PC-3 (cell line): ENCODE results near the gene CNST. TPM values are rescaled to one million over a fixed set of nuclear protein-coding genes. Genes with fewer than 3 reads are reported as not detected.

Source experiments
- ATAC-seq: fragments of 200-7000 bp; cut with Tn5 transposase; 2 replicates; pipeline ENCODE4 v1.9.1; 2020; ENCODE audit warnings: mild to moderate bottlenecking, moderate library complexity
- BruUV-seq: library from RNA; stranded (reverse); fragments of 400-500 nt; replicated peaks from 2 replicates; lab custom pipeline; 2021; lab: Mats Ljungman, UMichigan
- CTCF ChIA-PET: fragments of 300-600 bp; sonication (Branson Sonifier 250); formaldehyde crosslinking; loops from one replicate; lab custom pipeline; 2022; ENCODE audit warnings: antibody characterized with exemption; lab: Charles Lee
- POLR2A ChIA-PET: fragments of 300-600 bp; sonication (Branson Sonifier 250); formaldehyde crosslinking; loops from one replicate; lab custom pipeline; 2022; ENCODE audit warnings: antibody characterized with exemption; ENCODE audit not compliant: unreplicated experiment; lab: Charles Lee
- DNase-seq: peaks from one replicate; pipeline ENCODE4 v3.0.0-alpha.2; 2015
- H2AFZ ChIP-seq: fragments of 300-600 bp; sonication (generic); 2 replicates; pipeline ENCODE4 v1.6.0; 2016; ENCODE audit warnings: antibody characterized with exemption, low read length
- H3F3A ChIP-seq: fragments of 300-600 bp; sonication (generic); one replicate; pipeline ENCODE4 v1.6.0; 2017; ENCODE audit warnings: antibody characterized with exemption, low read length, control low read depth, mild to moderate bottlenecking; ENCODE audit not compliant: unreplicated experiment
- H3K27ac ChIP-seq: fragments of 300-600 bp; sonication (generic); 2 replicates; pipeline ENCODE4 v1.5.1; 2016; ENCODE audit warnings: mild to moderate bottlenecking, low read length
- H3K27me3 ChIP-seq: fragments of 300-600 bp; sonication (generic); 2 replicates; pipeline ENCODE4 v1.6.1; 2016; ENCODE audit warnings: low read length, mixed read lengths
- H3K36me3 ChIP-seq: fragments of 300-600 bp; sonication (generic); 2 replicates; pipeline ENCODE4 v1.6.1; 2016; ENCODE audit warnings: low read depth, mixed run types, low read length, mixed read lengths
- H3K4me1 ChIP-seq: fragments of 300-600 bp; sonication (generic); 2 replicates; pipeline ENCODE4 v1.5.1; 2016; ENCODE audit warnings: low read length; ENCODE audit not compliant: insufficient read depth
- H3K4me2 ChIP-seq: fragments of 300-600 bp; sonication (generic); 2 replicates; pipeline ENCODE4 v1.6.0; 2016; ENCODE audit warnings: low read length
- H3K4me3 ChIP-seq: fragments of 300-600 bp; sonication (generic); 2 replicates; pipeline ENCODE4 v1.5.1; 2016; ENCODE audit warnings: mild to moderate bottlenecking, low read length, mixed read lengths
- H3K79me2 ChIP-seq: fragments of 300-600 bp; sonication (generic); 2 replicates; pipeline ENCODE4 v1.6.1; 2017; ENCODE audit warnings: low read length, mixed read lengths
- H3K9ac ChIP-seq: fragments of 300-600 bp; sonication (generic); 2 replicates; pipeline ENCODE4 v1.6.0; 2016; ENCODE audit warnings: mild to moderate bottlenecking, low read length
- H3K9me2 ChIP-seq: fragments of 300-600 bp; sonication (generic); replicated peaks from 2 replicates; pipeline ENCODE4 v1.6.1; 2016; ENCODE audit warnings: mixed run types, low read length, mixed read lengths
- H3K9me3 ChIP-seq: fragments of 300-600 bp; sonication (generic); 2 replicates; pipeline ENCODE4 v1.6.1; 2016; ENCODE audit warnings: low read length, mixed read lengths
- H4K20me1 ChIP-seq: fragments of 300-600 bp; sonication (generic); 2 replicates; pipeline ENCODE4 v1.6.1; 2016; ENCODE audit warnings: low read length, mixed read lengths
- EZH2 ChIP-seq: fragments of 300-600 bp; sonication (generic); IDR thresholded peaks from one replicate; pipeline ENCODE4 v1.6.1; 2017; ENCODE audit warnings: antibody characterized with exemption, mild to moderate bottlenecking, low read length; ENCODE audit not compliant: unreplicated experiment
- EZH2phosphoT487 ChIP-seq: fragments of 300-600 bp; sonication (generic); IDR thresholded peaks from 2 replicates; pipeline ENCODE4 v1.6.1; 2018; ENCODE audit warnings: mild to moderate bottlenecking, antibody characterized with exemption, low read length, borderline replicate concordance
- intact Hi-C: fragments of 100-400 bp; cut with micrococcal nuclease; formaldehyde crosslinking; loops from 2 replicates; pipeline ENCODE4 v1.9.0; 2023
- total RNA-seq: library from RNA; depleted of rRNA; stranded (reverse); fragments of >200 nt; gene quantifications from 2 replicates; pipeline ENCODE4 v1.2.3, GENCODE V29; 2014
- TF ChIP-seq, protein P1 (sequence below): fragments of 300-600 bp; sonication (generic); conservative IDR thresholded peaks from 2 replicates; pipeline ENCODE4 v1.5.1; 2017; ENCODE audit warnings: antibody characterized with exemption, low read depth, mild to moderate bottlenecking, low read length

CNST gene
- total RNA-seq, 1 experiment from 2014 or later: 13.5 TPM

DNA sequence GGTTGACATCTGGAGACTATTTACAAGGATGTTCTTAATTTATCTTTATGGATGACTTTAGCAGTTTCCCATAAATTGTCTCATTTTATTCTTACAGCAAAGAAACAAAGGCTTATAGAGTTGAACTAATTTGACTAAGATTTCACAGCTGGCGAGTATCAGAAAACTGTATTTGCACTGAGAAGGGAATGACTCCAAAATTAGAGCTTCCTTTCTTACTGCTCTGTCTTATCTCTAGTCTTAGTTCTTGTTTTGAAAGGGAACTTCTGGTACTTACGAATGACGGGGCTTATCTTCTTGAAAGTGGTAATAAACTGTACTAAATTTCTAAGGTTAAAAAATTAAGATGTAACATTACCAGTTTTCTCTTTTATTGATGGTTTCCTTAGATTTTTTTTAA lies 13.6 kb downstream of the CNST start:
- intact Hi-C loops: no loop called here
- H3K4me3 ChIP-seq: no peak overlapping the region
- H3K4me2 ChIP-seq: no peak overlapping the region
- no peaks in the 10 kb centered on the region for H3K9me3 ChIP-seq
- H3K4me1 ChIP-seq: peaks cover 8% of the 10 kb centered on the region; the same call in 1 of the 2 replicates
- DNase-seq (no peak), ATAC-seq (no peak)
- no peaks in the 10 kb centered on the region for H3K27me3 ChIP-seq
- peaks cover 3% of the 10 kb centered on the region; the same call in 1 of the 2 replicates for H3K36me3 ChIP-seq
- no peak overlapping the region for H2AFZ ChIP-seq
- no peaks in the 10 kb centered on the region for H3F3A ChIP-seq
- TF ChIP-seq EZH2 (no peak), EZH2phosphoT487 (no peak)
- TF ChIP-seq, protein P1, sequence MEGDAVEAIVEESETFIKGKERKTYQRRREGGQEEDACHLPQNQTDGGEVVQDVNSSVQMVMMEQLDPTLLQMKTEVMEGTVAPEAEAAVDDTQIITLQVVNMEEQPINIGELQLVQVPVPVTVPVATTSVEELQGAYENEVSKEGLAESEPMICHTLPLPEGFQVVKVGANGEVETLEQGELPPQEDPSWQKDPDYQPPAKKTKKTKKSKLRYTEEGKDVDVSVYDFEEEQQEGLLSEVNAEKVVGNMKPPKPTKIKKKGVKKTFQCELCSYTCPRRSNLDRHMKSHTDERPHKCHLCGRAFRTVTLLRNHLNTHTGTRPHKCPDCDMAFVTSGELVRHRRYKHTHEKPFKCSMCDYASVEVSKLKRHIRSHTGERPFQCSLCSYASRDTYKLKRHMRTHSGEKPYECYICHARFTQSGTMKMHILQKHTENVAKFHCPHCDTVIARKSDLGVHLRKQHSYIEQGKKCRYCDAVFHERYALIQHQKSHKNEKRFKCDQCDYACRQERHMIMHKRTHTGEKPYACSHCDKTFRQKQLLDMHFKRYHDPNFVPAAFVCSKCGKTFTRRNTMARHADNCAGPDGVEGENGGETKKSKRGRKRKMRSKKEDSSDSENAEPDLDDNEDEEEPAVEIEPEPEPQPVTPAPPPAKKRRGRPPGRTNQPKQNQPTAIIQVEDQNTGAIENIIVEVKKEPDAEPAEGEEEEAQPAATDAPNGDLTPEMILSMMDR: no peak
- H3K79me2 ChIP-seq: peaks cover 24% of the 10 kb centered on the region
- no peaks in the 10 kb centered on the region for H3K9me2 ChIP-seq
- ChIA-PET POLR2A (no interaction called here), CTCF (no interaction called here)
- H3K9ac ChIP-seq: no peak overlapping the region
- H4K20me1 ChIP-seq: no peaks in the 10 kb centered on the region
- BruUV-seq: no TSS peak
- H3K27ac ChIP-seq: no peak overlapping the region

DNA sequence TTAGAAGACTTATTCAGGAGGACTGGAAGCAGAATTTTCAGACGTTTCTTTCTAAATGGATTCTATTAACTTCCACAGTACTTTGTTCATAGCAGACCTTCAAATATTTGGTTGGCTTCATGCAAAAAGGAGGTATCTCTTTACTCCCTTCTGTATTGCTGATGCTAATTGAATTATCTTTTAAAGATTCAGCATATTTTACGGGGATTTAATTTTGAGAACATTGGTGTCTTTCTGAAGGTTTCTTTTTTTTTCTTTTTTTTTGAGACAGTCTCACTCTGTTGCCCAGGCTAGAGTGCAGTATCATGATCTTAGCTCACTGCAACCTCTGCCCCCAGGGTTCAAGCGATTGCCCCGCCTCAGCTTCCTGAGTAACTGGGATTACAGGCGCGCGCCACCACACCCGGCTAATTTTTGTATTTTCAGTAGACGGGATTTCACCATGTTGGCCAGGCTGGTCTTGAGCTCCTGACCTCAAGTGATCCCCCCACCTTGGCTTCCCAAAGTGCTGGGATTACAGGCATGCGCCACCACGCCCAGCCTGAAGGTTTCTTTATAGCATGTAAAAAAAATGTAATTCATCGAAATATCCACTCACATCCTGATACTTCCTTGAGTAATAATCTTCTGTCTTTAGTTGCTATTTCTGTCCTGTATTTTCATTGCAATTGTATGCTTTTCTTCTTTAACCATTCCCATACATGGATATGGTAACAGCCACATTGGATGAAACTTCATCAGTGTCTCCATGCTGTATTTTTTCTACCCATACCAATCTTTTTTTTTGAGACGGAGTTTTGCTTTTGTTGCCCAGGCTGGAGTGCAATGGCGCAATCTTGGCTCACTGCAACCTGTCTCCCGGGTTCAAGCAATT lies 14.5 kb downstream of the CNST start:
- intact Hi-C loops: no loop called here
- Histone ChIP-seq H3K4me1 (peaks cover 8% of the 10 kb centered on the region; the same call in 1 of the 2 replicates), H3K36me3 (peaks cover 3% of the 10 kb centered on the region; the same call in 1 of the 2 replicates), H3K4me3 (no peak overlapping the region), H3K27ac (no peak overlapping the region), H3K4me2 (no peak overlapping the region), H2AFZ (no peak overlapping the region), H3F3A (no peaks in the 10 kb centered on the region), H3K9me3 (no peaks in the 10 kb centered on the region), H3K9me2 (no peaks in the 10 kb centered on the region), H3K9ac (no peak overlapping the region), H4K20me1 (no peaks in the 10 kb centered on the region), H3K79me2 (peaks cover 21% of the 10 kb centered on the region), H3K27me3 (no peaks in the 10 kb centered on the region)
- DNase-seq (no peak), ATAC-seq (no peak)
- no peak for TF ChIP-seq EZH2
- TF ChIP-seq EZH2phosphoT487: no peak
- TF ChIP-seq, protein P1: no peak
- POLR2A ChIA-PET: no interaction called here
- CTCF ChIA-PET: no interaction called here
- no TSS peak for BruUV-seq
